Esophagus muscularis mucosa (tissue), 4 donors: Measurements from ENCODE around the gene PGC. TPM values are rescaled to one million over a fixed set of nuclear protein-coding genes. Genes with fewer than 3 reads are reported as not detected.

ENCODE experiments used
- DNase-seq: peaks from one replicate; pipeline ENCODE4 v3.0.0-alpha.2; 2017; ENCODE audit errors: extremely low spot score
- H3K27ac ChIP-seq, 4 donors: fragments of 200-600 bp; sonication (generic); replicated peaks in 1 of 4; 1 replicate in 3 of 4; 2 replicates in 1 of 4; pipeline ENCODE4 v1.5.1; 2016 to 2019; ENCODE audit warnings: mild to moderate bottlenecking in 1 of 4
- H3K27me3 ChIP-seq, 4 donors: fragments of 200-600 bp; sonication (generic); one replicate each; pipeline versions ENCODE4 v1.5.1 to v1.6.0; 2016 to 2019
- H3K36me3 ChIP-seq, 4 donors: fragments of 200-600 bp; sonication (generic); one replicate each; pipeline ENCODE4 v1.5.1; 2016 to 2019
- H3K4me1 ChIP-seq, 4 donors: fragments of 200-600 bp; sonication (generic); one replicate each; pipeline ENCODE4 v1.5.1; 2016 to 2019
- H3K4me3 ChIP-seq, 4 donors: fragments of 200-600 bp; sonication (generic); 1 replicate in 2 of 4; 2 replicates in 2 of 4; pipeline ENCODE4 v1.5.1; 2016 to 2019; ENCODE audit warnings: mild to moderate bottlenecking in 4 of 4, moderate library complexity in 1 of 4
- H3K9me3 ChIP-seq, 4 donors: fragments of 200-600 bp; sonication (generic); 1 replicate in 3 of 4; 2 replicates in 1 of 4; pipeline ENCODE4 v1.5.1; 2016 to 2019
- EP300 ChIP-seq: sonication (generic); formaldehyde crosslinking; IDR thresholded peaks from one replicate; pipeline ENCODE4 v1.6.1; 2017; ENCODE audit warnings: antibody characterized with exemption
- POLR2A ChIP-seq: fragments of 450-650 bp; IDR thresholded peaks from one replicate; pipeline ENCODE4 v1.6.1; 2017; ENCODE audit warnings: antibody characterized with exemption, moderate library complexity, mild to moderate bottlenecking, low read depth
- POLR2AphosphoS5 ChIP-seq, 2 donors: sonication (generic); formaldehyde crosslinking; IDR thresholded peaks; one replicate each; pipeline ENCODE4 v1.6.1; 2017; ENCODE audit warnings: antibody characterized with exemption in 2 of 2
- WGBS: methylation state at CpG from one replicate; pipeline ENCODE4 v1.1.5; 2018; 5-methylcytosine and 5-hydroxymethylcytosine counted together
- intact Hi-C: fragments of 100-400 bp; cut with DNase I; formaldehyde crosslinking; loops from one replicate; pipeline ENCODE4 v1.15.1; 2023
- total RNA-seq, 4 donors: library from RNA; depleted of rRNA; stranded (reverse); fragments of >200 nt; gene quantifications; one replicate each; pipeline versions ENCODE4 v1.1.0 to v1.2.1, GENCODE V29; 2016
- TF ChIP-seq, protein P1 (sequence below), 3 experiments: fragments of 200-600 bp in 2 of 3; fragments of 450-650 bp in 1 of 3; sonication (generic) in 2 of 3; IDR thresholded peaks; one replicate each; pipeline ENCODE4 v1.5.1; 2017 to 2019; ENCODE audit warnings: antibody characterized with exemption in 3 of 3, mild to moderate bottlenecking in 2 of 3, moderate library complexity in 1 of 3

The PGC gene
- total RNA-seq, 4 donors from 2014 or later = 0.83 to 1.1 (median 0.92) TPM; not detected in 1

DNA sequence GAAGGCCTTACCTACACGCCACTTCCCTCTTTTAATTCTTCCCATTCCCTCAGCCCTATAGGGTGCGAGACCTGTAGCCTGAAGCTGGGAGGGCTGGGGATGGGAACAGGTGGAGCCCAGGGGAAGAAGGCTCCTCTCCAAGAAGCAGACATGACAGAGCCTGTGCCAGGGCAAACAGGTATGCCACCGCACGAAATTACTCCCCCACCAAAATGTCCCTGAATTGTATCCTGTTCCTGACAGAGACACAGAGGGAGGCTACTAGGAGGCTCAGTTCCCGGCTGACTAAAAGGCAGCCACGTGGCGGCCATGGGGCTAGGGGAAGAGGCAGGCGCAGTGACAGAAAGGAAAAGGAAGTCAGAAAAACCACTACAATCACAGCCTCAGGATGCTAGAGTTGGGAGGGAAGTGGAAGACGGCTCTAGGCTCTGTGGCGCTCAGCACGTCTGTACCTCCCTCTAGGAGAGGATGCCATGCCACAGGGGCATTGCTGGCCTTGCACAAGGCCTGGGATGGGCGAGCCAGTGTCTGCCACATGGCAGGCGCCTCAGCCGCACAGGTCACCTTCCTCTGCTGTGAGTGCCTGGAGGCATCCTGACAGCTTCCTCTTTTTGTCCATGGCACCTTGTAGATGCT is 39.5 kb downstream of the PGC start:
- intact Hi-C loops = loop anchor here (2.0 to 10.0 kb wide), 2 partner anchors 25 to 67 kb away; partner anchors contain the start of gene FRS3
- Histone ChIP-seq H3K9me3 (no peaks in the 10 kb centered on the region), H3K4me3 (no peak overlapping the region), H3K36me3 (peaks cover 0 to 7% (median 4%) of the 10 kb centered on the region in 4 donors), H3K4me1 (peaks cover 71 to 91% (median 76%) of the 10 kb centered on the region in 4 donors), H3K27me3 (no peaks in the 10 kb centered on the region), H3K27ac (peak overlapping the region; percentile 77 to 88 (median 82))
- TF ChIP-seq POLR2A (no peak), POLR2AphosphoS5 (IDR thresholded peaks at IDR 0.05) (no peak), EP300 (no peak)
- TF ChIP-seq, protein P1, sequence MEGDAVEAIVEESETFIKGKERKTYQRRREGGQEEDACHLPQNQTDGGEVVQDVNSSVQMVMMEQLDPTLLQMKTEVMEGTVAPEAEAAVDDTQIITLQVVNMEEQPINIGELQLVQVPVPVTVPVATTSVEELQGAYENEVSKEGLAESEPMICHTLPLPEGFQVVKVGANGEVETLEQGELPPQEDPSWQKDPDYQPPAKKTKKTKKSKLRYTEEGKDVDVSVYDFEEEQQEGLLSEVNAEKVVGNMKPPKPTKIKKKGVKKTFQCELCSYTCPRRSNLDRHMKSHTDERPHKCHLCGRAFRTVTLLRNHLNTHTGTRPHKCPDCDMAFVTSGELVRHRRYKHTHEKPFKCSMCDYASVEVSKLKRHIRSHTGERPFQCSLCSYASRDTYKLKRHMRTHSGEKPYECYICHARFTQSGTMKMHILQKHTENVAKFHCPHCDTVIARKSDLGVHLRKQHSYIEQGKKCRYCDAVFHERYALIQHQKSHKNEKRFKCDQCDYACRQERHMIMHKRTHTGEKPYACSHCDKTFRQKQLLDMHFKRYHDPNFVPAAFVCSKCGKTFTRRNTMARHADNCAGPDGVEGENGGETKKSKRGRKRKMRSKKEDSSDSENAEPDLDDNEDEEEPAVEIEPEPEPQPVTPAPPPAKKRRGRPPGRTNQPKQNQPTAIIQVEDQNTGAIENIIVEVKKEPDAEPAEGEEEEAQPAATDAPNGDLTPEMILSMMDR (IDR thresholded peaks at IDR 0.05) = no peak
- DNase-seq = no peak
- WGBS = 67% methylated on average over 11 of the region's 14 CpGs

DNA sequence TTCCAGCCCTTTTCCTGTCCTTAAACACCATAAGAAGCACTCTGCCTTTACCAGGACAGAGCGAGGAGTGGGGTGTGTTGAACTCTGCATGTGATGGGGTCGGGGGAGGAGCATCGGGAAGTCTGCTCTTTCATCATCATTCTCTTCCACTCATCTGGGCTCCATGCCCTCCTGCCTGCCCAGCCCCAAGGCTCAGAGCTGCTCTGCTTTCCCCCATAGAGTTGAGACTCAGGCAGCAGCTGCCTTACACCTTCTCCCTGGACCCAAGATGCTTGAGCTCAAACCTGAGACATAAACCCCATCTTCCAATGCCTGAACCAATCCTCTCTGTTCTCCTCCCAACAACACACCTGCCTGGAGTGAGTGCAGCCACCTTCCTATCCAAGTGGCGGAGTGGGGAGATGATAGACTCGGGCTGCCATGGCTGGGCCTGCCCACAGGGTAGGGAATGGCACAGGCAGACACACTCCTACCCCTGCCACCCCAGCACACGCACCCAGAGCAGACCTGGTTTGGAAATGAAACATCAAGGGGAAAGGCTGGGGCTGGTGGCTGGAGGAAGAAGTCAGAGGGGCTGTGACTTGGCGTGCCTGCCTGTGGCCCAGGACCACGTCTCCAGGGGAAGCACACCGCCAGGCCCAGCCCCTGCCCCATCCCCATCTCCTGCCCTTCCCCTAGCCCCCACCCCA is 40.2 kb downstream of the PGC start:
- no peaks in the 10 kb centered on the region for H3K27me3 ChIP-seq
- peaks cover 0 to 9% (median 6%) of the 10 kb centered on the region in 4 donors for H3K36me3 ChIP-seq
- H3K27ac ChIP-seq = peak overlapping the region; percentile 77 to 88 (median 82)
- H3K4me3 ChIP-seq = peak overlapping the region in 1 of 4 donors; percentile 0
- WGBS = 74% methylated on average over 9 of the region's 9 CpGs
- H3K9me3 ChIP-seq = no peaks in the 10 kb centered on the region
- intact Hi-C loops = loop anchor here (2.0 to 10.0 kb wide), 2 partner anchors 26 to 68 kb away; partner anchors contain the start of gene FRS3
- no peak for TF ChIP-seq POLR2A
- peak in 1 of 2 donors; percentile 20 for TF ChIP-seq POLR2AphosphoS5 (IDR thresholded peaks at IDR 0.05)
- peaks cover 64 to 84% (median 72%) of the 10 kb centered on the region in 4 donors for H3K4me1 ChIP-seq
- DNase-seq = no peak

DNA sequence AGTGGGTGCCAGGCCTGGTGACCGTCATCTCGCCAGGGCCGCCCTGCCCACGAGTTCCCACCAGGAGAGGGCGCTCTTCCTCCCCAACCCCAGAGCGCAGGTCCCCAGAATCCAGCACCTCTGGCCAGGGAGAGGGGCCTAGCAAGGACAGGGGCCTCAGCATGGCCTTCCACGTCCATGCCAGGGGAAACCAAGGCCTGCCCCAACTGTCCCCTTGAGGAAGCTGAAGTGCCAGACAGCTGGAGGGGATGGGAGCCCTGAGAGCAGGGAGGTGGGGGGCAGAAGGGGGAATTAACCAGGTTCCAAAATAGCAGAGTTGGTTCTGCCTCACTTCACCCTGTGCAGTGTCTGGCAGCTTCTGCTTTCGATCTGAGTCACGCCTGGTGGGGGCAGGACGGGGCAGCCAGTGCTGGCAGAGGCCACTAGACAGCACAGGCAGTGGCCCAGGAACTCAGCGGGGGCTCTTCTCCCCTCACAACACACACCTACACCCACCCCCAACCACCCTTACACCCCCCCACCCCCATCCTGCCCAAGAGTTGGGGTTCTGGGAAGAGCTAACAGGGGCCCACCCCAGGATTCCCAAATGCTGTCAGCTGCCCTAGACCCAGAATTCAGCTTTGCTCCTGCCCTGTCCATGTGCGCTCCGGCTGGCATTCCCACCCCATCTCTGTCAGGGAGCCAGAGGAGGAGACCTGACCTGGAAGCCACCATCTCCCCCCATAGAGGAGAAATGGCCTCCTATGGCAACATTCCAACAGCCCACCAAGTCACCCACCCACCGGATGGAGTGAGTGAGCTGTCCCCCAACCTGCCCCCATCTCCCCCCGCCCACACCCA is 41.0 kb downstream of the PGC start:
- peaks cover 58 to 79% (median 72%) of the 10 kb centered on the region in 4 donors for H3K4me1 ChIP-seq
- DNase-seq = no peak
- peak overlapping the region; percentile 0 to 24 (median 4) for H3K4me3 ChIP-seq
- H3K9me3 ChIP-seq = no peaks in the 10 kb centered on the region
- no peaks in the 10 kb centered on the region for H3K27me3 ChIP-seq
- H3K27ac ChIP-seq = peak overlapping the region; percentile 77 to 88 (median 82)
- WGBS = 24% methylated on average over 14 of the region's 15 CpGs
- TF ChIP-seq POLR2AphosphoS5 (IDR thresholded peaks at IDR 0.05) = peak; percentile 63 to 70
- TF ChIP-seq EP300 = no peak
- TF ChIP-seq, protein P1 (IDR thresholded peaks at IDR 0.05) = peak; percentile 73 to 82 (median 73)
- H3K36me3 ChIP-seq = peaks cover 0 to 9% (median 6%) of the 10 kb centered on the region in 4 donors
- intact Hi-C loops = loop anchor here (2.0 to 10.0 kb wide), 2 partner anchors 27 to 69 kb away; partner anchors contain the start of gene FRS3

DNA sequence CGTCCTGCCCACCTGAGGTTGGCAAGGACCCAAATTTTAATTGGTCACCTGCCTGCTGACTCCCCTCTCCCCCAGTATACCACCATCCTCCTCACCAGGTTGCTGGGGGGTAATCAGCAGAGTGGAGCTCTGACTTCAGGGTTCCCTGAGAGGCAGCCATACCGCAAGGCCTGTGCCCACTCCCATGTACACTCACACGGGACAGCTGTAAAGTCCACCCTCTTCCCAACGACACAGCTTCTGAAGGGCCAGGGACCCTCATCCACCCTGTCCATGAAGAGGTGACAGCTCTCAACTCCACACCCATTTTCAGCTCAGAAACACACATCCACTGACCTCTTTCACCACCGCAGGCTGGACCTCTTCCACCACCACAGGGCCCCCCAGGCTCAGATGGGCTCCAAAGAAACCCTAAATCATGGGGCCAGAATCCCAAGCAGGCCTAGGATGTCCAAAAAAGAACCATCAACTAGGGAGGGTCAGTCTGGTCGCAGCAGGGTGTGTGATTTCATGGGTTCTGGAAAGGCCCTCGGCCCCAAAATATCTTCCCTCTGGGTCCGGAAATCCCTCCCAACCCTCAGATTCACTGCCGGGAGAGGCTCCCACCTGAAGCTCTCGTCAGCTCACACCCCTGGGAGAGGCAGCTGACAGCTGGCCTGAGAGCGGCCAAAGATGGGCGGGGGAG is 41.7 kb downstream of the PGC start:
- Histone ChIP-seq H3K36me3 (peaks cover 0 to 9% (median 6%) of the 10 kb centered on the region in 4 donors), H3K4me3 (peak overlapping the region; percentile 0 to 24 (median 4)), H3K27me3 (no peaks in the 10 kb centered on the region), H3K27ac (peak overlapping the region; percentile 77 to 88 (median 82)), H3K9me3 (no peaks in the 10 kb centered on the region), H3K4me1 (peaks cover 56 to 81% (median 71%) of the 10 kb centered on the region in 4 donors)
- intact Hi-C loops = loop anchor here (10.0 kb wide), 1 partner anchor 69 kb away; the partner anchor contains the start of gene FRS3
- DNase-seq = no peak
- 60% methylated on average over 10 of the region's 12 CpGs for WGBS
- TF ChIP-seq POLR2AphosphoS5 (IDR thresholded peaks at IDR 0.05) (no peak), POLR2A (no peak), EP300 (no peak)
- TF ChIP-seq, protein P1 (IDR thresholded peaks at IDR 0.05) = no peak
